Muscle of leg (tissue), 11 donors: ENCODE results near the gene PRPF40A. TPM values are rescaled to one million over a fixed set of nuclear protein-coding genes. Genes with fewer than 3 reads are reported as not detected.

Source experiments
- DNase-seq: peaks from one replicate; pipeline ENCODE4 v3.0.0; 2013
- H3K27ac ChIP-seq: one replicate; pipeline ENCODE4 v1.5.1; 2013; ENCODE audit warnings: mild to moderate bottlenecking, low read length, control low read depth
- H3K27me3 ChIP-seq: one replicate; pipeline ENCODE4 v1.6.1; 2013; ENCODE audit warnings: low read length; ENCODE audit not compliant: control insufficient read depth, insufficient read depth
- H3K36me3 ChIP-seq: one replicate; pipeline ENCODE4 v1.6.1; 2013; ENCODE audit warnings: low read length; ENCODE audit not compliant: control insufficient read depth, insufficient read depth
- H3K4me1 ChIP-seq: one replicate; pipeline ENCODE4 v1.6.1; 2013; ENCODE audit warnings: low read length; ENCODE audit not compliant: control insufficient read depth, insufficient read depth
- H3K4me3 ChIP-seq: one replicate; pipeline ENCODE4 v1.5.1; 2013; ENCODE audit warnings: low read length, control low read depth
- H3K9me3 ChIP-seq: replicated peaks from 2 replicates; pipeline ENCODE4 v1.6.1; 2013; ENCODE audit warnings: low read depth, low read length; ENCODE audit not compliant: control insufficient read depth
- WGBS: methylation state at CpG from one replicate; pipeline ENCODE4 v1.1.5; 2013; ENCODE audit warnings: missing lambda C conversion rate; ENCODE audit not compliant: insufficient coverage; 5-methylcytosine and 5-hydroxymethylcytosine counted together
- polyA plus RNA-seq, 8 donors: library from polyadenylated mRNA; unstranded; fragments of 120-200 nt; gene quantifications; one replicate each; pipeline versions ENCODE4 v1.2.1 to v1.2.3, GENCODE V29; 2013; ENCODE audit warnings: inconsistent platforms in 1 of 8, low replicate concordance in 1 of 8; ENCODE audit not compliant: insufficient read length in 8 of 8, insufficient read depth in 1 of 8
- total RNA-seq: library from RNA; stranded (reverse); fragments of 120-200 nt; gene quantifications from one replicate; pipeline ENCODE4 v1.2.4, GENCODE V29; 2013

PRPF40A gene
- total and polyA plus RNA-seq, 9 donors = 60.0 to 85.2 (median 75.8) TPM

DNA sequence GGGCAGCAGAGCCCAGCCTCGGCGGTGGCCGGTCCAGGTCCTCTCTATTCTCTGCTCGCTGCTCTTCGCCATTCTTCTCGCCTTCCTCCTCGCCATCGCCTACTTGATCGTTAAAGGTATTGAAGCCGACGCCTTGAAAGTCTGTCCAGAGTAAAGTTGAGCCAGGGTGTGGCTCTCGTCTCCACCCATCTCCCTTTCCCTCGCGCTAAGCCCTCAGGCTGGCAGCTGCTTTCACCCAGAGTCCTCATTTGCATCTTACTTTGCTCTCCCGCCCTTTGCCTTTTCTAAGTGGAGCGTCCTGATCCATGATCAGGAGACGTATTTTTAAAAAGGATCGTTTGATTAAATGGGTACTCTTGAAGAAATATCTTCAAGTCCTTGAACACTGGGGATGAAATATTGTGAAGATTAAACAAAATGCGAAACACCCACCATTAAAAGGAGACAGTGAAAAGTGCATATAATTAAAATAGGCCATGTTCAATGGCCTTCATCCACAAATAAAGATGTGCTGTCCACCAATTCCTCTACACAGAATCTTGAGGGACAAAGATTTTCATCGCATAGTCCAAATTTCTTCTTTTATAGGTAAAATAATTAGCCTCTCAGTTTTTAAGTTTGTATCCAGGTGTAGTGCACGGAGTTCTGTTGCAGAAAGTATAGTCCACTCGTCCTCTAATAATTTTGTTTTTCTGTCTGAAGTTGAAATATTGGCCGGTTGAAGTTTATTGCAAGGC is 1.8 kb upstream of the PRPF40A start:
- WGBS = 0% methylated on average over 12 of the region's 23 CpGs
- Histone ChIP-seq H3K4me1 (peaks cover 7% of the 10 kb centered on the region), H3K4me3 (peak overlapping the region; percentile 90), H3K27ac (peak overlapping the region; percentile 98), H3K36me3 (peaks cover 2% of the 10 kb centered on the region), H3K9me3 (no peaks in the 10 kb centered on the region), H3K27me3 (no peaks in the 10 kb centered on the region)
- peak; percentile 69 for DNase-seq

DNA sequence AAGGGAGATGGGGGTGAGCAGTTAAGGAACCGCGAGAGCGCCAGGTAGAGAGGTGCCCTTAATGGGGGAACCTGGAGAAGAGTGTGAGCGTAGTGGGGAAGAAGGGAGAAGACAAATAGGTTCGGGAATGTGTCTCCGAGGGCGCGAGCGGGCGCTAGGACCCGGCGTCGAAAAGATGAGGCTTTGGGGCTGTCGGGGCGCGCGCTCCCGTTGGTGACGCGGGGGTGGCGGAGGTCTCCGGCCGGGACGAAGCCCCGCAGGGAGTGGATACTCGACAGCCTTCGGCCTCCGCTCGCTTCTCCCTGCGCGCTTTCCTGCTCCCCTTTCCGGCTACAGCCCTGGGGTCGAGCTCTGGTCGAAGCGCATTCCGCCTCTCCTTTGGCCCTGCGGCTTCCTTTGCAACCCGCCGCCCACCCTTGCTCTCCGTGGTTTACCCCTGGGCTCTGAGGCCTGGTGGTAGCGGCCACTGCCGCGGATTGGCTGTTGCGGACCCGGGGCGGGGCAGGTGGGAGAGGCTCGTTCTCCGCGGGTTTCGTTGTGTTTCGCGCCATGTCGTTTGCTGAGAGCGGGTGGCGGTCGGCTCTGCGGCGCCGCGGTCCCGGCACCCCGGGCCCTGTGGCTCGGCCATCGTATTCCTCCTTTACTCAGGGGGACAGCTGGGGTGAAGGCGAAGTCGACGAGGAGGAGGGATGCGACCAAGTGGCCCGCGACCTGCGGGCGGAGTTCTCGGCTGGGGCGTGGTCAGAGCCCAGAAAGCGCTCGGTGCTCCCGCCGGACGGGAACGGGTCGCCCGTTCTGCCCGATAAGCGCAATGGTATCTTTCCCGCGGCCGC is 1.0 kb upstream of the PRPF40A start, which contains the start of gene ARL6IP6:
ARL6IP6 (plus strand) TSS at position 545 of the 833 bp plus-strand sequence; CDS start at position 550, 5 bp downstream.
- WGBS = under 1% methylated on average over 87 of the region's 87 CpGs
- DNase-seq = peak; percentile 97
- Histone ChIP-seq H3K4me3 (peak within 1 kb of the TSS; percentile 90), H3K36me3 (peaks cover 2% of the 10 kb centered on the region), H3K27me3 (no peaks in the 10 kb centered on the region), H3K9me3 (no peaks in the 10 kb centered on the region), H3K27ac (peak within 1 kb of the TSS; percentile 98), H3K4me1 (peaks cover 7% of the 10 kb centered on the region)

DNA sequence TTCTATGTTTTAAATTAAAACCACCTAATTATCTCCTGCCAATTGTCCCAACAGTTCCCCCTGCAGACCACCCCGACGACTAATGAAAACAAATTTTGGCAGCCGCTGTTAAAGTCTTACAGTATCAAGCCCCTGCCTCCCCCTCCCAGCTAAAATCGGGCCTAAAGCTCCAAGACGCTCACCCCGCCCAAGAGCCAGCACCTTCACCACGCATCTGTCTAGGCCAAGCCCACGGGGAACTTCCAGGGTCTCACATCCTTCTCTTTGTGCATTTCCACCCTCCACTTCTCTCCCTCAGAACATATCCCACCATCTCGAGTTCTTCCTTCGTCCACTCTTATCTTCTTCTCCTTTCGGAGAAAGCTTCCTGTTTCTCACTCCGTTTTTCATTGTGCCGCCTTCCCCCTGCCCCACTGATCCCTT is 445 bp downstream of the PRPF40A start:
- no peaks in the 10 kb centered on the region for H3K9me3 ChIP-seq
- no peaks in the 10 kb centered on the region for H3K27me3 ChIP-seq
- peak overlapping the region; percentile 90 for H3K4me3 ChIP-seq
- DNase-seq = no peak
- peaks cover 7% of the 10 kb centered on the region for H3K4me1 ChIP-seq
- WGBS = 0% methylated on average over 13 of the region's 13 CpGs
- H3K27ac ChIP-seq = peak overlapping the region; percentile 93
- H3K36me3 ChIP-seq = peaks cover 10% of the 10 kb centered on the region

DNA sequence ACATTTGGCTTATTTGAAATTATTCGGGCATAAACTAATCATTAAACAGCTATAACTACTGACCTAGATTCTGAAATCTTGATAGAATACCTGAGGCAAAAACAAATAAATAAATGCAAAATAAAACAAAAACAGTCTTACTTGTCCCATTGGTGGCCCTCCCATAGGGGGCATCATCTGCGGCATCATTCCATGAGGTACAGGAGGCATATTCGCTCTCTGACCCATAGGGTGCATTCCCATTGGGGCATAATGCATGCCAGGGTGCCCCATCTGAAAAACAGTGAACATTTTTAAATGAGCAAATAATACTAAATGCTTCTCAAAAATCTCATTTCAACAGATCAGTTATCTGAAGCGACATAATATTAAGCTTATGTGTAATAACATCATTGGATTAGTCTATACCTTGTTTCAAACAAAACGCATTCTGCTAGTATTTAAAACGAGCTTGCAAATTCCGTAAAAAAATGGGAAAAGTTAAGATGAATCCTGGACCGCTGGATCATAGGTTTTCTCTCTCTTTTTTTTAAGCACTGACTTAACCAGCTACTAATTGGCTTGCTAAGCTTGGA is 1.3 kb downstream of the PRPF40A start:
- H3K36me3 ChIP-seq = peaks cover 10% of the 10 kb centered on the region
- peak overlapping the region; percentile 90 for H3K4me3 ChIP-seq
- H3K27ac ChIP-seq = no peak overlapping the region
- DNase-seq = no peak
- H3K9me3 ChIP-seq = no peaks in the 10 kb centered on the region
- 0% methylated on average over 1 of the region's 8 CpGs for WGBS
- no peaks in the 10 kb centered on the region for H3K27me3 ChIP-seq
- H3K4me1 ChIP-seq = peaks cover 7% of the 10 kb centered on the region

DNA sequence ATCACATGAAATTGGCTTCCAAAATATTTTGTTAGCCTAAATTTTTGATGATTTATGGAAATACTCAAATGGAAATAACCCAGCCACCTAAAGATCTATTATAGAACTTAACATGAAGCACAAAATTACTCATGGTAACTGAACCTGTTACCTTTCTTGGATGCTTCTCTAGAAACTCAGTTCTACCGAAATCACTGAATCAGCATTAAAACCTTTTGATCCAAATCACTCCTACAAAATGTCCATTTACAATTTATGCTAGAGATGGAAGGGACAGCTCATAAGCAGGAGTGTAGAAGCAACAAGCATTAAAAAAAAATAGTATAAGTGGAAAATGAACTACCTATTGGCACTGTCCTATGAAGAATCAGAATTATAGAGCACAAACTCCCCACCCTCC is 2.1 kb downstream of the PRPF40A start:
- H3K4me1 ChIP-seq = peaks cover 4% of the 10 kb centered on the region
- no CpG with 5 or more reads among the region's 1 CpG for WGBS
- no peaks in the 10 kb centered on the region for H3K27me3 ChIP-seq
- H3K4me3 ChIP-seq = no peak overlapping the region
- peaks cover 8% of the 10 kb centered on the region for H3K36me3 ChIP-seq
- H3K9me3 ChIP-seq = no peaks in the 10 kb centered on the region
- no peak for DNase-seq
- no peak overlapping the region for H3K27ac ChIP-seq

DNA sequence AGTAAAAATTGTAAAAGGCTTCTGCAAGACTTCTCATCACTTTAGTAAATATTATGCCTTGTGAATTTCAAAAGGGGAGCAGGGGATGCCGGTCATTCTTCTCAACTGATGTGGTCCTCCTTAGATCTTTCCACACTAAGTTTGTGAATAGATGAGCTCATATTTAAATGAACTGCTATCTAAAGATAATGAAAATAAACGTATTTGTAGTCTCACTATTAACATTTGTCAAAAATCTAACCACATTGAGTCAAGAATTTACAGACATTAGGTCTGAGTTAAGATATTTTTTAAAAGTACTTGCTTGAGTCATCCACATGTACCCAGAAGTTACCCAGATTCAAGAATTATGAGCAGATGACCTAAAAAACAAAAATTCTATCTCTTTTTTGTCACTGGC is 6.5 kb downstream of the PRPF40A start:
- DNase-seq = no peak
- Histone ChIP-seq H3K4me1 (no peaks in the 10 kb centered on the region), H3K36me3 (peaks cover 17% of the 10 kb centered on the region), H3K4me3 (no peak overlapping the region), H3K27me3 (no peaks in the 10 kb centered on the region), H3K9me3 (no peaks in the 10 kb centered on the region), H3K27ac (no peak overlapping the region)
- no CpG with 5 or more reads among the region's 2 CpGs for WGBS

DNA sequence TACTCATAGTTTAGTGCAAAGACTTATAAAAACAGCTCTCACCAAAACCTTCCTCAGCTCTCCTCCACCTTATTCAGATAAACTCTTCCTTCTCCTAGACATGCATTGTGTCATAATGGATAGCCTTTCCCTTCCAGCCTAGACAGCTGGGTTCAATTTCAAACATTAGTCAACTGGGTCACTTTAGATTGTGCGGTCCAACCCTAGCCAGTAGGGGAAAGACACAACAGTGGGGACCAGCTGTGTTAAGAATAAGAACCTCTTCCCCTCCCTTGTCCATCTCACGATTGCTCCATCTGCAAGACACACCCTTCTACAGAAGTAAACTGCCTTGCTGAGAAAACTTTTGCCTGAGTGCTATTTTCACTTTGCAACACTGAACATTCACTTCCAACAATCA is 8.5 kb downstream of the PRPF40A start:
- peaks cover 17% of the 10 kb centered on the region for H3K36me3 ChIP-seq

DNA sequence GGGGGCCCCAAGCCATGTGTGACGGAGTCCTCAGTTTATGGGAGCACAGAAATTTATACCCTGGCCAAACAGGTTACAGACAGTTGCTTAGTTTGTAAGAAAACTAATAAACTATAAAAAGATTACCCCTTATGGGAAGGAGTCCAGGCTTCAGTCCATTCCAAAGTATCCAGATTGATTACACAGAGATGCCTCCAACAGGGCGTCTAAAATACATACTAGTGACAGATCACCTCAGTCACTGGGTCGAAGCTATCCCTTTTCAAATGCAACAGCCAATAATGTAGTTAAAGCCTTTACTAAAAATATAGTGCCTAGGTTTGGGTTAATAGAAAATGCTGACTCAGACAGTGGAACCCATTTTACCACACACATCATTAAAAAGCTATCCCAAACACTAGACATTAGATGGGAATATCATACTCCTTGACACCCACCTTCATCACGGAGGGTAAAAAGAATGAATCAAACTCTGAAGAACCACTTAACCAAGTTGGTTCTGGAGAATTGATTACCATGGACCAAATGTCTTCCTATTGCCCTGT is 10.7 kb downstream of the PRPF40A start:
- Histone ChIP-seq H3K27ac (no peak overlapping the region), H3K36me3 (peaks cover 14% of the 10 kb centered on the region), H3K27me3 (no peaks in the 10 kb centered on the region), H3K9me3 (no peaks in the 10 kb centered on the region), H3K4me1 (no peaks in the 10 kb centered on the region), H3K4me3 (no peak overlapping the region)
- no peak for DNase-seq
- WGBS = no CpG with 5 or more reads among the region's 4 CpGs

More for the DNA sequence above, 8.5 kb downstream of the PRPF40A start:
- H3K4me1 ChIP-seq = no peaks in the 10 kb centered on the region
- H3K27me3 ChIP-seq = no peaks in the 10 kb centered on the region
- no peaks in the 10 kb centered on the region for H3K9me3 ChIP-seq
- DNase-seq = no peak
- no peak overlapping the region for H3K4me3 ChIP-seq
- H3K27ac ChIP-seq = no peak overlapping the region
- 90% methylated on average over 2 of the region's 2 CpGs for WGBS

DNA sequence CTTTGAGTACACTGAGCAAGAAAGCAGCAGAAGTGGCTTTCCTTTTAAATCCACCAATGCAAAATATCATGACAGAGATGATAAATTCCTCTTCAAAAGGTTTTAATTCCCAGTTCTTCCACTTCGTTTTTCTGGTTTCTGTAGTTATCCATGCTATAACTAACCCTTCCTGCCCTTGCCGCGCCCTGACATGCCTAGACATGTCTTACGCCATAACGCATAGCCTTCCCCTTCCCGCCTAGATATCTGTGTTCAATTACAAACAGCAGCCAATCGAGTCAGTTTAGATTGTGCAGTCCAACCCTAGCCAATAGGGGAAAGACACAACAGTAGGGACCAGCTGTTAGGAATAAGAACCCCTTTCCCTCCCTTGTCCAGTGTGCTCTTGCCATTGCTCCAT is 16.1 kb downstream of the PRPF40A start:
- H3K27me3 ChIP-seq = no peaks in the 10 kb centered on the region
- H3K4me3 ChIP-seq = no peak overlapping the region
- H3K4me1 ChIP-seq = no peaks in the 10 kb centered on the region
- no peak for DNase-seq
- no peak overlapping the region for H3K27ac ChIP-seq
- no peaks in the 10 kb centered on the region for H3K9me3 ChIP-seq
- H3K36me3 ChIP-seq = peaks cover 7% of the 10 kb centered on the region
- 96% methylated on average over 7 of the region's 7 CpGs for WGBS

DNA sequence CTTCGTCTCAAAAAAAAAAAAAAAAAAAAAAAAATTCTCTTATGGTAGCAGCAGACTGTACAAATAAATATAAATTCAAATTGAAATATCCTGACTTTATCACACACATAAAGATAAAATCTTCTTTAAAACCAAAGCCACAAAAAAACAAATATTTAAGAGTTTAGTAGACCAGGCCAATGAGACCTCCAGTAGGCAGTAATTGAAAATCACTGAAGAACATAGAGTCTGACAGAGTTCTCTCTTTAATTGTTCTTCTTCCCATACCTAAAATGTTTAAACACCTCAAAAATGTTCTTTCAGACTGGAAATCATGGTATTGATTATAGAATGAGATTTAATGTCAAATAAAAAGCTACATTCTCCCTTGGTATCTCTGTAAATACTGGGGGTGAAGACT is 20.8 kb downstream of the PRPF40A start:
- no CpG with 5 or more reads among the region's 1 CpG for WGBS
- H3K4me1 ChIP-seq = no peaks in the 10 kb centered on the region
- H3K4me3 ChIP-seq = no peak overlapping the region
- peaks cover 6% of the 10 kb centered on the region for H3K36me3 ChIP-seq
- H3K27me3 ChIP-seq = no peaks in the 10 kb centered on the region
- DNase-seq = no peak
- H3K9me3 ChIP-seq = no peaks in the 10 kb centered on the region
- H3K27ac ChIP-seq = no peak overlapping the region
